ELR (cell line): Measurements from ENCODE around the gene F5.
A peak's percentile ranks its signal among the peaks of the same experiment; 100 is the strongest.
"Not testable (repeated sequence)": the region's sequence is repeated elsewhere in the genome, so short reads cannot be mapped to it uniquely, and the experiment has no call there.

ENCODE experiments used
- DNase-seq: peaks from one replicate; pipeline ENCODE4 v3.0.0-alpha.2; 2015; ENCODE audit warnings: low read depth

The F5 gene

DNA sequence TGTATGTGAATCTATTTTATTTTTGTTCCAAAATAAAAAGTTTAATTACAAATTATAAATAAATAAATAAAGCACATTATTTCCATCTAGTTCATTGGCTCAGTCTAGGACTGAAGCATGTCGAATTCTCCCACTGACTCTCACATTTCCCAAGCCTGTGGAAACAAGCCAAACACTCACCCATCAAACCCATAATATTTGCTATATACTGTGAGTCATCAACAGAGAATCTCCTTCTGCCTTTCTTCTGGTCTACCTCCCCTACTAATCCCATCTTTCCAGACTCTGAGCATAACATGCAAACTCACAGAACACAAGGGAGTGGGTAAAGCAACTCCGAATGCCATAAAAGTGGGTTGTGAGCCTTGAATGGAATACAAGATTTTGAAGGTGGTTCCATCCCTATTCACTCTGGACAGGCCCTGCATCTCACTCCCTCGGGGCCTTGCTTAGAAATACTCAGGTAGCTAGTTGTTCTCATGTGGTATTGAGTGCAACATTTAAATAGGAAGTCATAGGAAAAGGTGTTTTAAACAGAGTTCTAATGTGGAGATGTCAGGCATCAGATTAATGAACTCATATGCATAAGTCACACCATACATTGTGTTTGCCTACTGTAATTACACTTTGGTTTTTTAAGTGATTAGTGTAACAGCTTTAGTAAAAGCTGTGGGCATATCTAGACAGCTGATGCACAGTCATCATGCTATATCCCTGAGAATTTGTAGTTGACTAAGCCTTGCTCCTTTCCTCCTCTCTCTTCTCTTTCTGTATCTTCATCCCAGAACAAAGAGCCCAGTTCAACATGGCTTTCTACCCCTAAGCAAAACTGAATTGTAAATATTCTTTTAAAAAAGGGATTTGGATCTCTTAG lies 47.0 kb downstream of the F5 start:
- DNase-seq = peak; percentile 87

DNA sequence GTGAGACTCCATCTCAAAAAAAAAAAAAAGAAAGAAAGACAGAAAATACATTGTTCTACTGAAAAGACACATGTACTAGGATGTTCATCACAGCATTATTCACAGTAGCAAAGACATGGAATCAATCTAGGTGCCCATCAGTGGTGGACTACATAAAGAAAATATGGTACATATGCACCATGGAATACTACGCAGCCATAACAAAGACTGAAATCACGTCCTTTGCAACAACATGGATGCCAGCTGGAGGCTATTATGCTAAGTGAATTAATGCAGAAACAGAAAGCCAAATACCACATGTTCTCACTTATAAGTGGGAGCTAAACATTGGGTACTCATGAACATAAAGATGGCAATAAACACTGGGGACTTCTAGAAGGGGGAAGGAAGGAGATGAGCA lies 51.6 kb downstream of the F5 start:
- DNase-seq = no peak

DNA sequence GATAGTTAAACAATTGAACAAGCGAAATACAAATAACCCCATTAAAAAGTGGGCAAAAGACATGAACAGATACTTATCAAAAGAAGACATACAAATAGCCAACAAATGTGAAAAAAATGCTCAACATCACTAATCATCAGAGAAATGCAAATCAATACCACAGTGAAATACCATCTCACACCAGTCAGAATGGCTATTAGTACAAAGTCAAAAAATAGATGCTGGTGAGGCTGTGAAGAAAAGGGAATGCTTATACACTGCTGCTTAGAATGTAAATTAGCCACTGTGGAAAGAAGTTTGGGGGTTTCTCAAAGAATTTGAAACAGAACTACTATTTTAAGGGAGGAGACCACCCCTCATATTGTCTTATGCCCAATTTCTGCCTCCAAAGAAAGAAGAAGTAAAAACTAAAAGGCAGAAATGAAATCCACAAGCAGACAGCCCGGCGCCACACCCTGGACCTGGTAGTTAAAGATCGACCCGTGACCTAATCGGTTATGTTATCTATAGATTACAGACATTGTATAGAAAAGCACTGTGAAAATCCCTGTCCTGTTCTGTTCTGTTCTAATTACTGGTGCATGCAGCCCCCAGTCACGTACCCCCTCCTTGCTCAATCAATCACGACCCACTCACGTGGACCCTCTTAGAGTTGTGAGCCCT lies 52.6 kb downstream of the F5 start:
- not testable (repeated sequence) for DNase-seq

DNA sequence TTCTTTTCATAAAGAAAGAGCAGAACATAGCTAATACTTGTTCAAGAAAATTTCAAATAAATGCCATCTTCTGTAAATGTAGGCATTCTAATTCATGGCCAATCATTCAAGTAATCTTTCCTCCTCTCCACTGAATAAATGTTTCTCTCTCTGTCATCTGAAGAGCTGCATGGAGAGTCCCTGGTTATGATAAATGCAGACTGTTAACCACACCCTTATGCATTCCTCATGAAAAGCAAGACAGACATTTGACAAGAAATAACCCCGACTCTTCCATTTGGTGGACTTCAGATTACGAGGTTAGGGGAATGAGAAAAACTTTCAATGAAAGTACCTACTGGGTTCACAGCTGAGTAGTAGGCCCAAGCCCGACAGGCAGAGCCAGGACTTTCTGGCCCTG lies 55.8 kb downstream of the F5 start:
- no peak for DNase-seq

DNA sequence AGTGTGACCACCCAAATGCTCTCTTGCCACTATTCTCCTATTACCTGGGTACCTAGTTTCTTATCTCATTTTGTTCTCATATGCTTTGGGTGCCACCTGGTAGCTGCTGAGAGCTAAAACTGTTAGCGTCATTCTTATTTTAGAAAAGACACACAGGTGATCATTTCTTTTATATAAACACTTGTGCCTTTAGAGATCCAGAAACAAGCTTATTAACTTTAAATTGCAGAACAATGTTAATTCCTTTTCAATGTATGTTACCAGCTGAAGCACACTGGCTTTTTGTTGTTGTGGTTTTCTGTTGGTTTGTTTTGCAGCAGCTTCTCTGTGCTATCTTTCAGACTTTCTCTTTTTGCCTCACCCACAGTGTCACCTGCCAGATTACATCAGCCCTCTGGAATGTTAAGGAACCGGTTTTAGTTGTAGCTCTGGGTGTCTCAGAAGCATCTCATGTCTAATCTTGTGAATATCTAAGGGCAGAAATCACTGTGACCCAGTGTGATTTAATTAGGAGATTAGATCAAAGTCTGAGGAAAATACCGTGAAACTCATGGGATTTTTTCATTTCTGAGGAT lies 57.1 kb downstream of the F5 start:
- DNase-seq = peak; percentile 38

DNA sequence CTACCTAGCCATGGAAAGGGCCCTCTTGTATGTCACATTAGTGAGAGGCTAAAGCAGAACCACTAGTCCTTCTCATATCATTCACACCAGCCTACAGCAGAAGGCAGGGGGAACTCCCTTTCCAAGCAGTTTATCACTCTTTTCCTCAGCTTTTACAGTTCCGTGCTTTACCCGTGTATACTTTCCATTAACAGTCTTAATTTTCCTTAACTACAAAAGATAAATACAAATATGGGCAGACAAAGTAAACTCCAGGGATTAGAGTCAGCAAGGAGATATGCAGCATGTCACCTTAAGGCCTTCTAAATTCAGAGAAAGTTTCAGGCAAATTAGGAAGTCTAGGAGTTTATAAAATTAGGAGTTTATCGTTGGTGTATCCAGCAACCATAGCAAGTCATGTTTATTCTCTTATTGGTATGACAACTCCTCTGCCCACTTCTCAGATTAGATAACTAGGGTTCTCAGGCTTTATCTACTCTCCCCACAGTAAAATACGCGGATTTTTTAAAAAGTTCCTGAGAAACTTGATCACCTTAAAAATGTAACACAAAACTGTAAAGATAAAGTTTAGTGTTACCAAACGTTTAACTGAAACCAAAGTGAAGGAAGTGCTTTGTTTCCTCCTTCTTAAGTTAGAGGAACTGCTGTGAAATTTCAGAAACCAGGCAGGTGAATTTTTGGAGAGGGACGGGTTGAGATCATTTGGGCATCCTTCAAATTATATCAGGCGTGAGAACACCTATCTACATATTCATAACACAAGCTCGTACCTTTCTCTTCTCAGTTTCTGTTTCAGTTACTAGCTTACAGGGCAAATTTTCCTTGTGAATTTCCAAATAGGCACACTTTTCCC lies 57.8 kb downstream of the F5 start:
- no peak for DNase-seq

DNA sequence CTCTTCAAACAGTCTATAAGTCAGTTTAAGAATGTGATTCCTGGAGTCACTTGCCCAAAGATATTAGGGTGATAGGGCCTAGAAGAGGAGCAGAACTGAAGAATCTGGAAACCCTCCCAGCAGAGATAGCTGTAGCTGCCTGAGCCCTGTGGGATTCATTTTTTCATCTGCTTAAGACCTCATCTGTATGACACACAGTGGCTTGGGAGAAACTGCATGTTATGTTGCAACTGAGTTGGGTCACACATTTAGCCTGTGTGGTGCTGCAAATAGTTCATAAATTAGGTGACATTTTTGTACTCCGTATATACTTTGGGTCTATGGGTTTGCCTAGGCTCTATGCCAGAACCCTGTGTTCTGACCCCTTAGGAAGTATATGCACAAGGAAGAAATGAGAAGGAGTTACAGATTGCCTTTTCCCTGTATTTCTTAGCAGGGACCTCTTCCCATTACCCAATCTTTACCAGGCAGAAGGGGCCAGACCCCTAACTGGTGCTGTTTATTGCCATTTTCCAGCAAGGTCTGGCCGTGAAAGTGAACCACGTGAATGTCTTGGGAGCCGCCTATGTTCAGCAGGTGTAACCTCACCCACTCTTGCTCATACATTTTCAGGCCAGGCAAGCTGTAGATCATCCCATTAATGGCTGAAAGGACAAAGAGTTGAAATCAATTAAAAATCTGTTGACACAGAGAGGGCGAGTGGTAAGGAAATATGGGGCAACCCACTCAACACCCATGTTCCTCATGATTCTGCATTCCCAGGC lies 58.6 kb downstream of the F5 start:
- DNase-seq = no peak

DNA sequence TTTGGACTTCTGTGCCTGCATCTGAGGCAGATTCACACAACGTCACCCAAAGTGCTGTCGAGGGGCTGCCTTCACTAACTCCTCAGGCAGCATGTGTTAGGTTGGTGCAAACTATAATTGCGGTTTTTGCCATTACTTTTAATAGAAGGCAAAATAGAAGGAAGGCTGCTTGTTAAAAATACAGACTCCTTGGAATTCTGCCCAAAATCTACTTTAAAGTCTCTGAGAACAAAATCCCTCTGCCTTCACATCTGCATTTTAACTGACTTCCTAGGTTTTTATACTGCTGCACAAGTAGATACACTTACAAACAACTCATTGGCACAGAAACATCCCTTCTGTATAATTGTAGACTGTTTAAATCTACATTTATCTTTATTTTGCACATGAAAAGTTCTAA lies 59.3 kb downstream of the F5 start:
- no peak for DNase-seq

DNA sequence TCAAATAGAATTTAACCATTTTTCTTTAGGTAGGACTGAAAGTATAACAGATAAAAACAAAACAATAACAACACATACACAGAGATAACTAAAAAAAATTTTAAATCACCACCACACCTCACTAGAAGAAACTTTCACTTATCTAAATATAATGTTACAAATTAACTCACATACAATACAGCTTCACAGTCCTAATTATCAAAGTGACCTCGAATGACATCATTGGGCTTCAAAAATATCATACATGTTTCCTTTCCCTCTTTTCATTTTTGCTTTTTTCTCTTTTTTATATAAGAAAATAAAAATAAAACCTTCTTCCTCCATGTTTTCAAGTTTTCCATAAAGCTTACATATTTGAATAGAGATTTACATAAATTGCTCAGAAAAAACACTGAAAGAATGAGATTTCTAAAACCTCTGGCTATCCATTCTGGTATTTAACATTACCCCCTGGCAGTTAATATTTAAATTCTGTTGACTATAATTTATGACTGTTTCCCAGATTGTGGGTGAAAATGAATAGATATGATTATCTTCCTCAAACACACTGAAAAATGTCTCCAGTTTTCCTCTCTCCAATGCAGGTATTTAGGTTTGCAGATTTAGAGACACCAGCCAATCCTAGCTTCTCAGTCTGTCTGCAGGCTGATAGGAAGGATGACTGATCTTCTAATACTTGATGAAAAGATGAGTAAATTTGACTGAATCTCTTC lies 60.0 kb downstream of the F5 start:
- DNase-seq = no peak

DNA sequence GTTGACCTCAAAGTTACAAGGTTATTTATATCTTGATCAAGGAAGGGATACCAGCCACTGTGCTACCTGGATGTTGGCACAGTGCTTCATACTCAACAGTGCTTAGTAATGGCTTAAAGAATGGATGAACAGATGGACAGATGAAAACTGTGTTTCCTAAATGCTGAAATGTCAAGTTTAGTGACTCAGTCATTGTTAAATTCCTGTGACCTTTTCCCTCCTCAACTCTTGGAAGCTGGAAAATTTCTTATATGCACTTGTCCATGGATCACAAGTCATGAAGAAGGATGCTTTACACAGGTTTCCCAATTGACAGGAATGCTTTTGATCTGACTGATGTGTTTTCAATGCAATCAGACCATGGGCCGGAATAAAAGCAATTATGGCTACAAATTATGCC lies 60.9 kb downstream of the F5 start:
- no peak for DNase-seq

DNA sequence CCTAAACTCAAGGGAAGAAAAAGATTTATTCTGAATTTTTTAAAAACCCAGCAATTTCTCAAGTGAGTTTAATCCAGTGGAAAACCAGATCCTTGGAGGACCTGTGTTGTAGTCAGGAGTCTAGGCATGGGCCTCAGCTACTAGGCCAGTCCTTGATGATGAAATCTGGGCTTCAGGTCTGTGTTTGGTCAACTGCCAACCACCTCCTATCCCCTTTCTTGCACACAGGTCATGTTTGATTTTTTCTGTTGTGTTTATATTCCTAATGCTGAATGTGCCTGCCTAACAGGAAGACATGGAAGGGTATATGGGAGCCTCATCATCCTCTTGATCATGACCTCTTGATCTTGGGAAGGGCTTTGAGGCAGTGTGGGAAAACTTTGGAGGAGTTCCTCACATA lies 62.4 kb downstream of the F5 start:
- DNase-seq = no peak

DNA sequence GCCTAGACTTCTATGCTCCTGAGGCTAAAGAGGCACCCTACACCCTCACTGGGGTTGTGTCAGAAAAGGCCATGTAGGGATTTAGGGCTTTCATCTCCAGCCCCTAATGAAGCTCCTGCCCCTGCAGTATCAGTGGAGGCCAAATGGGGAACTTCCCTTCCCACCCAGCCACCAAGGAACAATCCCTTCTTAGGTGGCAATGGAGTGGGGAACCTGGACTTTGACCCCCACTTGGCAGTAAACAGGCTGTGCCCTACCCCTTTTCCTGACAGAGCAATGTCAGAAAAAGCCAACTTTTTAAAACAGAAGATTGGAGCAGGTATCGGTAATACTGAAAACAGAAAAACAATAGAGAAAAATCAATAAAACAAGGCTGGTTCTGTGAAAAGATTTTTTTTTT lies 65.1 kb downstream of the F5 start:
- DNase-seq = no peak

DNA sequence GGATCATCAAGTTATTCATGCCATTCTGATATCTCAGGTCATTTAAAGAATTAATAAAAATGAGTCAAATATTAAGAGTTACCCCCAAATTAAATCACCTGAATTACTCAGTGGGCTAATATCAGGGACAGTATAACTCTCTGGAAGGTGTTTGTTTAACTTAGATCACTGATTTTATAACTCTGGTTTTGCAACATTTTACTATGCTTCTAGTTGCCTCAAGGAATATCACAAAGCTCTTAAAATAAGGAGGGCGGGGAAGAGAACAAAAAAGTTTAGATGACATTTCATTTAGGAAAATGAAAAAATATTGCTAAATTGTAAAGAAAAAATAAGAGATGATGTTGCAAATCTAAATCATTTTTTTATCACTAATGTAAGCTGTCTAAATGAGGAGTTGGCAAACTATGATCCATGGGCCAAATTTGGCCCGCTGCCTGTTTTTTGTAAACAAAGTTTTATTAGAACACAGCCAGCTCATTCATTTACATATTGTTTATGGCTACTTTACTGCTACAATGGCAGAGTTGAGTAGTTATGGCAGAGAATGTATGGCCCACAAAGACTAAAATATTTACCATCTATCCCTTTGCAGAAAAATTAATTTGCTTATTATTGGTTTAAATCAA lies 68.6 kb downstream of the F5 start:
- DNase-seq = no peak

DNA sequence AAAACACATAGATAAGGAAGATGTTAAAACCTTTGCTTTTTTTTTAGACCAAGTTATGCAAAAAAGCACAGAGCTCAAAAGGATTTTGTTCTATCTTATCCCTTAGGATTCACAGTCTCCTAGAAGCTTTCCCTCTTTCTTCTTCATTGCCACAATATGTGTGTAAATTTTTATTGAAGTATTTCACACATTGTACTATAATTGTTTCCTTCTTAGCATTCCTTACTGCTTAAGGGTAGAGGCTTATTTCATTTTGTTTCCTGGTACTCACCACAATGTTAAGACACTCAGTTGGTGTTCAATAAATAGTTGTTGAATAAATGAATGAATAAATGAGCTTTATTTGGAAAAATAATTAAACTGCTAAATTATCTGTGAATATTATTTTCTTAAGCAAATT lies 70.6 kb downstream of the F5 start:
- no peak for DNase-seq

DNA sequence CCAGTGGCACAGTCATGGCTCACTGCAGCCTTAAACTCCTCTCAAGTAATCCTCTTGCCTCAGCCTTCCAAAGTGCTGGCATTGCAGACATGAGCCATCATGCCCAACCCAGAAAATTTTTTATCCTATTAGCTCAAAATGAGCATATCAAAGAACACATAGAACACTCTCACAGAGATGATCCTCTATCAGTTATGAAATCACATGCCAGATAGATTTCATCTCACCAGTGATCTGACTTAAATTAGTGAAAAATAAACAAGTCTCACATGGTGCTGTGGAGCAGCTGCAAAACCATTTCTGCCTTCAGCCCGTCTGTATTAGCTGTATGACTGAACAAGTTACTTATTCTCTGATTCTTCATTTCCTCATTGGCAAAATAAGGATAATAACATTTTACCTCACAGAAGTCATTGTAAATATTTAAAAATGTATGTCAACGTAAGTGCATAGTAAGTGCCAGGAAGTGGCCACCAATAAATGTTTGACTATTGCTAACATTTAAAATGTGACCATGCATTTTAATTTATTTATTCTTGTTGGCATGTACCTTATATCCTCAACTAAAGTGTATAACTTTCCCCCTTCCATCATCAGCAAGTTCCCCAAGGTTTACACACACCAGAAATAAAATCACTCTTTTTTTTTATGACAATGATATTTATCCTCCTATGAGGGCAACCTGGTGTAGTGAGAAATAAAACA lies 71.6 kb downstream of the F5 start:
- no peak for DNase-seq

DNA sequence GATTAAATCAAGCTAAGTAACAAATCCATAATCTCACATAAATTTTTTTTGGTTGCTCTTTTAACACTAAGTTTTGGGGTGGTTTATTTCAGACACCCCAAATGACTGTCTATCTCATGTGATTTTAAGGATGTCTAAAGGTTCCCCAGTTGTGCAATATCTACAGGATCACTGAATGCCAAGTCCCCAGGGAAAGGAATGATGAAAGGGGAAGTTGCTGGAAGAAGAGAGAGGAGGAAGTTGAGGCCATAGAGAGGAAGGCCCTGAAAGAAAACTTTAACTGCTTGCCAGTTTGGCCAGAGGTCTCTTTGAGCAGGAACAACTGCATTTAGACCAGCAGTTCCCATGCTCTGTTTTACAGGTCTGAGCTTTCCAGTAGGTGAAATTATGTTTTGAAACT lies 73.1 kb downstream of the F5 start:
- no peak for DNase-seq

DNA sequence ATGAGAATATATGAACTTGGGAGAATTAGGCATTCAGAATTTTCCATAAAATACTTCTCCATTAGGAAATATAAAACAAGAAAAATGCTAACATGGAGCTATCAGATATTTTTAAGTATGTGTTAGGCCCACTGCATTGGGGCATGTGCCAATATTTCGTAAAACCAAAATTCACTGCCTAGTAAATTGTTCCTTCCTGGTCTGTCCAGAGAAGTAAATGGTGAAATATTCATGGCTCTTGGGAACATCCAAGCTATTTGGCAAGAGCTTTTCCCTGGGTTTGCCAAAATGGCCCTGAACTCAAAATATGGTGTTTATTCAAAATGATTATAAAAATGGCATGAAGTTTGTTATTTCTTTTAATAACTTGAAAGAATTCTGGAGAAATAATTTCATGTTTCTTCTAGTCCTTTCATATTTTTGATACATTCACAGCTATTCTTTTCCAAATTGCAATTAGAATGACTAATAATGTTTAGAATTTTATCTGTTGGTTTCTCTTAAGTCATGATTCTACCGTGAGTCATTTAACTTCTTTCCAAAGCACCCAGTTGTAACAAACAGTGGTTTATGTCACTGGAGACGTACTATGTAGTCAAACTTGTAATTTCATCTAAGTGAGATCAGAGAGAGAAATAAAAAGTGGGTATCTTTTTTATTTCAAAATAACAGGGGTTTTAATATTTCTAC lies 74.8 kb downstream of the F5 start:
- DNase-seq = peak; percentile 87

DNA sequence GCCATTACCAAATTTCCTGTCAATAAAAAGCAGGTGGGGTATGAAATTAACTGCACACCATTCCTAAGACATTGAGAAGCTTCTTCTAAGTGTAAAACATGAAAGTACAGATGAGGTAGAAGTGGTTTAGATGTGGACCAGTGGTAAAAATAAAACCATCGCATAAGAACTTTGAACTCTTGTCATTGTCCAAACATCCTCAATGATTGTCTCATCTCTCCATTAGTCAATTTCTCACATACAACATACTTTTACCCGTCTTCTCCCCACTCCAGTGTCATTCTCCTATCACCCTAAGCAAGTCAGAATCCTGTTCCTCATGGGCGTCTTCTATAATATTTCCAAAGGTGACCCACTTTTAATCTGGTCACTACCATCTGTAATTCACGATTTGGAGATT lies 76.2 kb downstream of the F5 start:
- DNase-seq = no peak

DNA sequence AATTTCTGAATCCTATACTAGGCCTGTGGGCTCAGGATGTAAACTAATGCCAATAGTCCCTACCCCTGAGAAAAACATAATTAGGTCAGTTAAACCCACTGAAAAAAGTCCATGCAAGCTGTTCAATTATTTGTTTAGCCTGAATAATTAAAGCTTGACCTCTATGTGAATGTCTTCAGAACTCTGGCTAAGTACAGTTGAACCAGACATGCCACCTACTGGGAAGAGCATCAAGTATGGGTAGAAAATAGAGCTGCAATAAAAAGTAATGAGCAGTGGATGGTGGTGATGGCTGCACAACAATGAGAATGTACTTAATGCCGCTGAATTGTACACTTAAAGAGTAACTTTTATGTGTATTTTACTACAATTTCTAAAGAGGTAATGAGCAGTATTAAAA lies 76.9 kb downstream of the F5 start:
- DNase-seq = peak; percentile 6
